Mesenchymal stem cell (in vitro differentiated cells and primary cell): ENCODE measurements around the gene TGFB3.

Source experiments
- DNase-seq: peaks from one replicate; pipeline ENCODE4 v3.0.0-alpha.2; 2013
- H2AFZ ChIP-seq: one replicate; pipeline ENCODE4 v1.6.1; 2013; ENCODE audit warnings: low read depth, mild to moderate bottlenecking, control low read depth, inconsistent platforms, low read length, moderate library complexity
- H2AK5ac ChIP-seq: 2 replicates; pipeline ENCODE4 v1.6.1; 2013; ENCODE audit warnings: low read length, moderate library complexity, mild to moderate bottlenecking, inconsistent platforms; ENCODE audit not compliant: severe bottlenecking
- H2BK120ac ChIP-seq: one replicate; pipeline ENCODE4 v1.6.1; 2013; ENCODE audit warnings: low read depth, mild to moderate bottlenecking, inconsistent platforms, low read length, moderate library complexity
- H2BK12ac ChIP-seq, 2 experiments: one replicate each; pipeline ENCODE4 v1.6.1; 2013; ENCODE audit warnings: inconsistent platforms in 2 of 2, low read length in 2 of 2, mild to moderate bottlenecking in 2 of 2, moderate library complexity in 2 of 2, control low read depth in 1 of 2
- H2BK15ac ChIP-seq: one replicate; pipeline ENCODE4 v1.6.1; 2013; ENCODE audit warnings: mild to moderate bottlenecking, low read depth, inconsistent platforms; ENCODE audit not compliant: poor library complexity, severe bottlenecking
- H2BK5ac ChIP-seq: 2 replicates; pipeline ENCODE4 v1.6.1; 2013; ENCODE audit warnings: low read depth, mild to moderate bottlenecking, low read length, control low read depth, inconsistent platforms; ENCODE audit not compliant: poor library complexity, severe bottlenecking
- H3K14ac ChIP-seq, 2 experiments: one replicate each; pipeline ENCODE4 v1.6.1; 2013; ENCODE audit warnings: inconsistent platforms in 2 of 2, low read length in 2 of 2, control low read depth in 1 of 2, mild to moderate bottlenecking in 1 of 2, moderate library complexity in 1 of 2
- H3K18ac ChIP-seq, 2 experiments: one replicate each; pipeline ENCODE4 v1.6.1; 2013; ENCODE audit warnings: inconsistent platforms in 2 of 2, low read length in 2 of 2, control low read depth in 1 of 2, low read depth in 1 of 2, mild to moderate bottlenecking in 1 of 2
- H3K23ac ChIP-seq, 2 experiments: one replicate each; pipeline ENCODE4 v1.6.1; 2013; ENCODE audit warnings: inconsistent platforms in 2 of 2, low read length in 2 of 2, mild to moderate bottlenecking in 2 of 2, moderate library complexity in 2 of 2, control low read depth in 1 of 2
- H3K27ac ChIP-seq: 2 replicates; pipeline ENCODE4 v1.5.1; 2013; ENCODE audit warnings: mild to moderate bottlenecking, moderate library complexity, low read length, control low read depth, inconsistent platforms; ENCODE audit not compliant: poor library complexity, severe bottlenecking
- H3K27me3 ChIP-seq, 2 experiments: 2 replicates each; pipeline versions ENCODE4 v1.6.1 to v1.7.0; 2013; ENCODE audit warnings: low read length in 2 of 2, mild to moderate bottlenecking in 2 of 2, moderate library complexity in 2 of 2, control low read depth in 1 of 2, inconsistent platforms in 1 of 2; ENCODE audit not compliant: control insufficient read depth in 1 of 2, insufficient read depth in 1 of 2
- H3K36me3 ChIP-seq, 2 experiments: 2 replicates each; pipeline versions ENCODE4 v1.6.1 to v1.7.0; 2013; ENCODE audit warnings: low read length in 2 of 2, control low read depth in 1 of 2, inconsistent platforms in 1 of 2, low read depth in 1 of 2, mild to moderate bottlenecking in 1 of 2; ENCODE audit not compliant: insufficient read depth in 2 of 2, control insufficient read depth in 1 of 2
- H3K4ac ChIP-seq, 2 experiments: one replicate each; pipeline ENCODE4 v1.6.1; 2013; ENCODE audit warnings: inconsistent platforms in 2 of 2, low read length in 2 of 2, mild to moderate bottlenecking in 2 of 2, moderate library complexity in 2 of 2, control low read depth in 1 of 2, low read depth in 1 of 2
- H3K4me1 ChIP-seq: 2 replicates; pipeline ENCODE4 v1.6.1; 2013; ENCODE audit warnings: low read depth, low read length, control low read depth; ENCODE audit not compliant: control insufficient read depth, insufficient read depth
- H3K4me2 ChIP-seq: 2 replicates; pipeline ENCODE4 v1.6.1; 2013; ENCODE audit warnings: low read length, mild to moderate bottlenecking, inconsistent platforms; ENCODE audit not compliant: poor library complexity, severe bottlenecking
- H3K4me3 ChIP-seq, 2 experiments: 2 replicates each; pipeline versions ENCODE4 v1.5.1 to v1.7.0; 2013; ENCODE audit warnings: low read length in 2 of 2, mild to moderate bottlenecking in 2 of 2, control low read depth in 1 of 2, low read depth in 1 of 2; ENCODE audit not compliant: insufficient read depth in 1 of 2
- H3K79me1 ChIP-seq: replicated peaks from 2 replicates; pipeline ENCODE4 v1.6.1; 2013; ENCODE audit warnings: mild to moderate bottlenecking, control low read depth, low read length, inconsistent platforms; ENCODE audit not compliant: poor library complexity, severe bottlenecking
- H3K9ac ChIP-seq: 2 replicates; pipeline ENCODE4 v1.7.0; 2013; ENCODE audit warnings: mild to moderate bottlenecking, low read length, moderate library complexity
- H3K9me3 ChIP-seq: 2 replicates; pipeline ENCODE4 v1.7.0; 2013; ENCODE audit warnings: mild to moderate bottlenecking, low read length; ENCODE audit not compliant: control insufficient read depth
- H4K8ac ChIP-seq: one replicate; pipeline ENCODE4 v1.6.1; 2013; ENCODE audit warnings: inconsistent platforms, mild to moderate bottlenecking, low read length, moderate library complexity
- H4K91ac ChIP-seq: one replicate; pipeline ENCODE4 v1.6.1; 2013; ENCODE audit warnings: mild to moderate bottlenecking, low read length, inconsistent platforms
- WGBS: methylation state at CpG from one replicate; pipeline ENCODE4 v1.1.7; 2013; ENCODE audit warnings: mixed read lengths; 5-methylcytosine and 5-hydroxymethylcytosine counted together

TGFB3 gene

GRCh38 chr14:75989134-75989533 is 7.3 kb upstream of the TGFB3 start:
- H3K27me3 ChIP-seq = no peaks in the 10 kb centered on the region
- H3K4me3 ChIP-seq = peak overlapping the region in 1 of 2 experiments; percentile 22
- H4K8ac ChIP-seq = no peak overlapping the region
- H3K9ac ChIP-seq = peak overlapping the region; percentile 56
- no peaks in the 10 kb centered on the region for H3K9me3 ChIP-seq
- H3K36me3 ChIP-seq = peaks cover 11 to 38% of the 10 kb centered on the region in 2 experiments
- H2BK15ac ChIP-seq = no peak overlapping the region
- H2AFZ ChIP-seq = no peak overlapping the region
- no peak overlapping the region for H3K27ac ChIP-seq
- H3K4me2 ChIP-seq = no peak overlapping the region
- no peak overlapping the region for H3K18ac ChIP-seq
- no peak overlapping the region for H4K91ac ChIP-seq
- H2AK5ac ChIP-seq = no peak overlapping the region
- no peak overlapping the region for H2BK120ac ChIP-seq
- H3K14ac ChIP-seq = no peak overlapping the region
- no peak overlapping the region for H2BK5ac ChIP-seq
- 87% methylated on average over 6 of the region's 6 CpGs for WGBS
- peaks cover 13% of the 10 kb centered on the region for H3K79me1 ChIP-seq
- H3K4me1 ChIP-seq = no peaks in the 10 kb centered on the region
- no peak overlapping the region for H3K23ac ChIP-seq
- H3K4ac ChIP-seq = no peak overlapping the region
- no peak overlapping the region for H2BK12ac ChIP-seq
- DNase-seq = peak; percentile 57

- Histone ChIP-seq H2BK5ac (no peak overlapping the region), H3K36me3 (peaks cover 11 to 21% of the 10 kb centered on the region in 2 experiments), H2AFZ (no peak overlapping the region), H3K9ac (peak overlapping the region; percentile 97), H3K27ac (no peak overlapping the region), H3K4me2 (no peak overlapping the region), H3K4ac (no peak overlapping the region), H3K27me3 (no peaks in the 10 kb centered on the region), H2BK15ac (no peak overlapping the region), H3K9me3 (no peaks in the 10 kb centered on the region), H4K8ac (no peak overlapping the region), H3K4me3 (peak overlapping the region in 1 of 2 experiments; percentile 88), H3K23ac (no peak overlapping the region), H4K91ac (no peak overlapping the region), H3K79me1 (peaks cover 13% of the 10 kb centered on the region), H3K4me1 (peaks cover 4% of the 10 kb centered on the region), H2BK120ac (no peak overlapping the region), H2BK12ac (no peak overlapping the region), H2AK5ac (no peak overlapping the region), H3K18ac (no peak overlapping the region), H3K14ac (no peak overlapping the region)
- 78% methylated on average over 3 of the region's 3 CpGs for WGBS
- no peak for DNase-seq
Measured at GRCh38 chr14:75987201-75987970, 5.6 kb upstream of the TGFB3 start.

GRCh38 chr14:75986439-75986765 is 4.6 kb upstream of the TGFB3 start:
- Histone ChIP-seq H2AK5ac (no peak overlapping the region), H3K4me3 (peak overlapping the region; percentile 88 to 91), H2BK12ac (no peak overlapping the region), H3K36me3 (peaks cover 11 to 15% of the 10 kb centered on the region in 2 experiments), H3K27me3 (no peaks in the 10 kb centered on the region), H3K4ac (no peak overlapping the region), H3K14ac (no peak overlapping the region), H4K91ac (no peak overlapping the region), H3K9me3 (no peaks in the 10 kb centered on the region), H3K27ac (no peak overlapping the region), H3K4me1 (peaks cover 5% of the 10 kb centered on the region), H4K8ac (no peak overlapping the region), H3K9ac (peak overlapping the region; percentile 97), H3K23ac (no peak overlapping the region), H2BK120ac (no peak overlapping the region), H2BK5ac (no peak overlapping the region), H3K4me2 (peak overlapping the region; percentile 87), H2AFZ (no peak overlapping the region), H2BK15ac (no peak overlapping the region), H3K18ac (no peak overlapping the region), H3K79me1 (peaks cover 13% of the 10 kb centered on the region)
- no peak for DNase-seq
- WGBS = 57% methylated on average over 5 of the region's 6 CpGs

GRCh38 chr14:75985618-75986438 is 4.0 kb upstream of the TGFB3 start, which contains the start of gene IFT43:
TSS of gene IFT43 (plus strand) at chr14:75985763. CDS start at chr14:75985787, 24 bp downstream.
- Histone ChIP-seq H4K8ac (peak within 1 kb of the TSS; percentile 32), H3K23ac (peak within 1 kb of the TSS in 1 of 2 experiments; percentile 70), H3K4ac (peak within 1 kb of the TSS in 1 of 2 experiments; percentile 62), H3K4me2 (peak within 1 kb of the TSS; percentile 87), H4K91ac (no peak within 1 kb of the TSS), H3K27ac (peak within 1 kb of the TSS; percentile 35), H3K4me1 (peaks cover 9% of the 10 kb centered on the region), H3K36me3 (peaks cover 8 to 14% of the 10 kb centered on the region in 2 experiments), H3K9ac (peak within 1 kb of the TSS; percentile 97), H2AK5ac (no peak within 1 kb of the TSS), H3K27me3 (no peaks in the 10 kb centered on the region), H2AFZ (peak within 1 kb of the TSS; percentile 54), H2BK120ac (no peak within 1 kb of the TSS), H3K18ac (peak within 1 kb of the TSS in 1 of 2 experiments; percentile 65), H2BK12ac (peak within 1 kb of the TSS in 1 of 2 experiments; percentile 59), H2BK5ac (peak within 1 kb of the TSS; percentile 79), H3K14ac (no peak within 1 kb of the TSS), H3K4me3 (peak within 1 kb of the TSS; percentile 88 to 91), H2BK15ac (peak within 1 kb of the TSS; percentile 89), H3K9me3 (no peaks in the 10 kb centered on the region), H3K79me1 (peaks cover 16% of the 10 kb centered on the region)
- DNase-seq = peak; percentile 86
- under 1% methylated on average over 52 of the region's 52 CpGs for WGBS
